Dedifferentiated amniotic fluid mesenchymal stem cell (primary cell): Measurements from ENCODE around the gene GAB2.
"Not testable (repeated sequence)": the region's sequence is repeated elsewhere in the genome, so short reads cannot be mapped to it uniquely, and the experiment has no call there.

Experiments used
- DNase-seq: peaks from one replicate; pipeline ENCODE4 v3.0.0-alpha.2; 2016; ENCODE audit errors: extremely low spot score

The GAB2 gene

DNA sequence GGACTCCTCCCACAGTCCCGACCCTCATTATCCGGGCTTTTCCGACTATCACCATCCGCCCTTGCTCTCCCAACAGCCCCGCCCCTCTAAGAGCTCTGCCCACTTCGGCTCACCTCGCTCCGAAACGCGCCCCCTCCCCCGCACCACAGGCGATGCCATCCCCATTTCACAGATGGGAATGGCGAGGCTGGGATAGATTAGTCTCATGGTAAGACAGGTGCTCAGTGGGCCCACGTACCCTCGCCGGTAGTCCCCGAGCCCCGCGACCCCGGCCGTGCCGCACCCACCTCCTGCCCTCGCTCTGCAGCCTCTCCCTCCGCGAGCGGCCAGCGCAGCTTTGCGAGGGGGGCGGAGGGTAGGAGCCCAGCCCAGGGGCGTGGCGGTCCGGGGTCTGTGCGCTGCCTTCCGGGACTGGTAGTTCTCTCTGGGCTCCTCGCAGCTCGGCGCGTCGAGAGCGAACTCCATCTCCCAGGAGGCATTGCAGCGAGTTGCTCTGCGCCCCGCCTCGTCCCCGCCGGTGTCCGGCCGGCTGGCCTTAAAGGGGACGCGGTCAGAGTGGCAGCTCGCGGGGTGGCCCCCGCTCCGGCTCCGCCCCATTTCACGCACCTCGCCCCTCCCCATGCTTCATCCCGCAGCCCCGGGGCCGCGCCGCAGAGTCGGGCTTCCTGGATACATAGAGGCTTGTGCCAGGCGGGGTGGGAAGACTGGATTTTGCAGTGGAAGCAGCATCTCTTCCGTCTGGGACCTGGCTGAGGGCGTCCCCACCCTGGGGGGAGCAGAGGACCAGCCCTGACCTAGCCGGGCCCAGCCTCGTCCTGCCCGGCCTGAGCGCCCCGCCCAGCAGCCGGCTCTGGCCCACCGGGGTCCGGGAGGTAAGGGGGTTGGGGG lies 229.1 kb downstream of the GAB2 start, which contains the start of the genes KCTD21 and USP35:
Gene KCTD21, minus strand, starts transcription at position 341 of the 888 bp plus-strand sequence. CDS start 14,072 bp downstream, outside the sequence.
Gene USP35, plus strand, starts transcription at position 634 of the 888 bp plus-strand sequence. CDS start 7,327 bp downstream, outside the sequence.
- peak; percentile 96 for DNase-seq

- DNase-seq: no peak
These were observed 230.0 kb downstream of the GAB2 start for GRCh38 chr11:78187366-78188285.

DNA sequence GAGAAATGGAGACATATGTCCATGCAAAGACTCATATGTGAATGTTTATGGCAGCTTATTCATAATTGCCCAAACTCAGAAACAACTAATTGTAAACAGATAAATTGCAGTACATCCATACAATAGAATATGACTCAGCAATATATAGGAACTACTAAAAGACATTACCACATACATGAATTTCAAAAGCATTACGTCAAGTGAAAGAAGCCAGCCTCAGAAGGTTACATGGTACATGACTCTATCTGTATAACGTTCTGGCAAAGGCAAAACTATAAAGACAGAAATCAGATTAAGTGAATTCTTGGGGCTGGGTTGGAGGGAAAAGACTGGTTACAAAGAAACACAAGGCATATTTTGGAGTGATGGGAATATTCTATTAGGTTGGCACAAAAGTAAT lies 236.4 kb downstream of the GAB2 start:
- DNase-seq: no peak

GRCh38 chr11:78180751-78181150 lies 236.9 kb downstream of the GAB2 start:
- DNase-seq: no peak

- no peak for DNase-seq
These were observed 238.1 kb downstream of the GAB2 start for GRCh38 chr11:78179459-78180071.

DNA sequence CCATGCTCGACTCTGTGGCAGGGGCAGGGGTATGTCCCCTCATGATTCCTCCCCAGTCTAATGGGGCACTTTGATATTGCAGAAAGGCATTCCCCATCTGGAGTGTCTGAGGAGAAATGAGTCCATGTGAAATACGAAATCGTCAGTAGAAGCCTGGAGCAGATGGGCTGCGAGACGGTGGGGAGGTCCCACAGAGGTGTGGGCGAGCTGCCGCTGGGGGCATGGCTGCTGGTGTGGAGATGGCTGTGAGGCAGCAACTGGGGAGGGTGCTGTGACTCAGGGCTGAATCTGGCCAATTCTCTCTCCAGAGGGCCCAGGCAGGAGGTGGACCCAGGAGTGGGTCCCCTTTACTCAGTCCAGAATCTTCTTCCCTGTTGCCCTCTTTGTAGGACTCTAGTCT lies 240.4 kb downstream of the GAB2 start:
- DNase-seq: no peak

- no peak for DNase-seq
These were observed 240.9 kb downstream of the GAB2 start for GRCh38 chr11:78176605-78177141.

GRCh38 chr11:78175862-78176261 lies 241.8 kb downstream of the GAB2 start:
- not testable (repeated sequence) for DNase-seq

GRCh38 chr11:78171951-78172350 lies 245.7 kb downstream of the GAB2 start:
- DNase-seq: no peak

GRCh38 chr11:78170874-78171549 lies 246.6 kb downstream of the GAB2 start:
- no peak for DNase-seq

GRCh38 chr11:78170413-78170812 lies 247.2 kb downstream of the GAB2 start:
- no peak for DNase-seq

DNA sequence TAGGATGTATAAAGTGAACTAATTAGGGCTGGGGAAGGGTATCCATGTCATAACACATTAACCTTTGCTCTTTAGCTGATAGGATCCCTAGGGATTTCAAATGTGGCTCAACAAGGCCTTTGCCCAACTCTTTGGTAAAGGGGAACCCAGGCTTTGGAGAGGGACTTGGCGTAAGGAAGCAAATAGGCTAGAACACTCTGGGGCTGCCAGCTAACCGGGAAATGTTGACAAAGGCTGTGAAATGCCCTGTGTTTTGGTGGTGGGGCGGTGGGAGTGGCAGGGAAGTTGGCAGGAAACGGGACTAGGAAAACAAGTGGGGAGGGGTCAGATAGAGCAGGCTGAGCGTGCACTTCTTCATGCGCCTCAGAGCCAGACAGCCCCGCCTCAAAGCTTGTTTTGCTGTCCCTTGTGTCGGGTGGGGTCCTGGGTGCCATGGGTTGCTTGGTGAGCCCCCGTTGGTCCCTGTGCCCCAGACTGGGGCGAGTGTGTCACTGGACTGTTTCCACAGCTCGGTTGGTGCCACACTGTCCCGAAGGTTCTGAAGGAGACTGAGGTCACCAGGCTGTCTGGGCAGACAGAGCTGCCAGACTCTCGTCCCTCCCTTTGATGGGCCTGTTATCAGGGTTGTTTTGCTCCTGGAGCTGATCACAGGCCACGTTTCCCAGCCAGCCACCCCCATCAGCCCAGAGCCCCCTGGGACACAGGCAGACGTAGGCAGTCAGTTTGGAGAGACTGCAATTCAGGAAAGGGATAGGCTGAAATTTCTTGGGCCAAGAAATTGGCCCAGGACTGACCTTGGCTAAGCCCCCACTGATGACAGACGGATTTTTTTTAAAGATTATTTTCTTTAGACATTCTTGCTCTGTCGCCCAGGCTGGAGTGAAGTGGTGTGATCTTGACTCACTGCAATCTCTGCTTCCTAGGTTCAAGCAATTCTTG lies 248.8 kb downstream of the GAB2 start:
- peak; percentile 69 for DNase-seq

DNA sequence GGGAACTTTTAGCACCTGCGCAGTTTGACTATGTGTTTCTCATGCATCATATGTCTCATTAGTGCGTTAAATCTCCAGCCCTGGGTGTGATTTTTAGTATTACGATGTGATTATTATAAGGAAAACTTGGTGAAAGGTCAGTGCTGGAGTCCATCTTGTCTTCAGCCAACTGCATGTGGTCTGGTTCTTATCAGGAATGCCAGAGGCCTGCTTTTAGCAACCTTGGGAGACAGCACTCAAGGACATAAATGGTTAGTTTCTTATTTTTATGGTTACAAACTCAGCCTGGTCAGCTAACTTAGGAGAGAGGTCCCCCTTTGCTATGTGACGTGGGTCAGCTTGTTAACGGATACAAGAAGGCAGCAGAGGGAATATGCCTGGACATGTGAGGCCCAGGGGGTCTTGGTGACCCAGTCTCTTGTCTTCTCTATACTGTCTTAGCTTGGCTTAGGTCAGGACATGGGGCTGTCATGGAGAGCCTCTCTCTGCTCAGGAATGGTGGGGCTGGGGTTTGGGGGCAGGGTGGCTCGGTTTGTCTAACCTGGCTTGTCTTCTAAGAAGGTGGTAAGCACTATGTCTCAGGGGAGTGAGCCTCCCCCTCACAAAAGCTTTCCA lies 250.7 kb downstream of the GAB2 start:
- DNase-seq: no peak
